PC-9 (cell line): ENCODE data around the gene FAM177B. TPM values are rescaled to one million over a fixed set of nuclear protein-coding genes. Genes with fewer than 3 reads are reported as not detected.
A peak's percentile ranks its signal among the peaks of the same experiment; 100 is the strongest.

Experiments used
- BruUV-seq: library from RNA; stranded (reverse); fragments of 400-500 nt; replicated peaks from 2 replicates; lab custom pipeline; 2021; lab: Mats Ljungman, UMichigan
- CTCF ChIA-PET: fragments of 300-600 bp; sonication (Branson Sonifier 250); formaldehyde crosslinking; loops from one replicate; lab custom pipeline; 2022; ENCODE audit warnings: antibody characterized with exemption; lab: Charles Lee
- POLR2A ChIA-PET: fragments of 300-600 bp; sonication (Branson Sonifier 250); formaldehyde crosslinking; loops from one replicate; lab custom pipeline; 2022; ENCODE audit warnings: antibody characterized with exemption; ENCODE audit not compliant: unreplicated experiment; lab: Charles Lee
- DNase-seq, 2 experiments: peaks; one replicate each; pipeline versions ENCODE4 v3.0.0 to v3.0.0-alpha.2; 2015 to 2022; ENCODE audit warnings: mixed read lengths in 1 of 2
- H2AFZ ChIP-seq: fragments of 200-600 bp; sonication (generic); 2 replicates; pipeline ENCODE4 v1.8.1; 2017; ENCODE audit warnings: antibody characterized with exemption
- H3F3A ChIP-seq: fragments of 200-600 bp; sonication (generic); 2 replicates; pipeline ENCODE4 v1.8.1; 2017; ENCODE audit warnings: antibody characterized with exemption, mild to moderate bottlenecking, low read depth; ENCODE audit not compliant: insufficient read depth
- H3K27ac ChIP-seq: fragments of 200-600 bp; sonication (generic); 2 replicates; pipeline ENCODE4 v1.6.1; 2016; ENCODE audit warnings: mixed run types
- H3K27me3 ChIP-seq: fragments of 200-600 bp; sonication (generic); 2 replicates; pipeline ENCODE4 v1.6.1; 2016; ENCODE audit warnings: low read depth, mixed run types; ENCODE audit not compliant: insufficient read depth
- H3K36me3 ChIP-seq: fragments of 200-600 bp; sonication (generic); 2 replicates; pipeline ENCODE4 v1.6.1; 2016; ENCODE audit warnings: low read depth, mixed run types
- H3K4me1 ChIP-seq: fragments of 200-600 bp; sonication (generic); replicated peaks from 2 replicates; pipeline ENCODE4 v1.6.1; 2016; ENCODE audit warnings: mixed run types; ENCODE audit not compliant: insufficient read depth
- H3K4me2 ChIP-seq: fragments of 200-600 bp; sonication (generic); 2 replicates; pipeline ENCODE4 v1.6.1; 2017; ENCODE audit warnings: mixed run types
- H3K4me3 ChIP-seq: fragments of 200-600 bp; sonication (generic); 2 replicates; pipeline ENCODE4 v1.6.1; 2016; ENCODE audit warnings: mixed run types
- H3K79me2 ChIP-seq: fragments of 200-600 bp; sonication (generic); 2 replicates; pipeline ENCODE4 v1.6.1; 2017; ENCODE audit warnings: low read depth, mixed run types
- H3K9me2 ChIP-seq: fragments of 200-600 bp; sonication (generic); 2 replicates; pipeline ENCODE4 v1.8.1; 2017; ENCODE audit warnings: mild to moderate bottlenecking; ENCODE audit not compliant: insufficient read depth
- H3K9me3 ChIP-seq: fragments of 200-600 bp; sonication (generic); 2 replicates; pipeline ENCODE4 v1.8.1; 2016; ENCODE audit warnings: low read depth; ENCODE audit not compliant: insufficient read depth
- H4K20me1 ChIP-seq: fragments of 200-600 bp; sonication (generic); 2 replicates; pipeline ENCODE4 v1.8.1; 2017; ENCODE audit not compliant: insufficient read depth
- EZH2 ChIP-seq: fragments of 200-600 bp; sonication (generic); IDR thresholded peaks from 2 replicates; pipeline ENCODE4 v1.8.0; 2017; ENCODE audit warnings: antibody characterized with exemption, low read depth
- intact Hi-C: fragments of 100-400 bp; cut with micrococcal nuclease; formaldehyde crosslinking; loops from one replicate; pipeline ENCODE4 v1.10.0; 2022; ENCODE audit not compliant: unreplicated experiment
- total RNA-seq: library from RNA; stranded (reverse); gene quantifications from 2 replicates; pipeline ENCODE4 v1.2.3, GENCODE V29; 2021
- TF ChIP-seq, protein P1 (sequence below): fragments of 200-600 bp; sonication (generic); conservative IDR thresholded peaks from 2 replicates; pipeline ENCODE4 v1.6.1; 2017; ENCODE audit warnings: mixed run types, antibody characterized with exemption, mild to moderate bottlenecking, moderate library complexity

Gene FAM177B
- total RNA-seq, 1 experiment from 2014 or later = not detected

DNA sequence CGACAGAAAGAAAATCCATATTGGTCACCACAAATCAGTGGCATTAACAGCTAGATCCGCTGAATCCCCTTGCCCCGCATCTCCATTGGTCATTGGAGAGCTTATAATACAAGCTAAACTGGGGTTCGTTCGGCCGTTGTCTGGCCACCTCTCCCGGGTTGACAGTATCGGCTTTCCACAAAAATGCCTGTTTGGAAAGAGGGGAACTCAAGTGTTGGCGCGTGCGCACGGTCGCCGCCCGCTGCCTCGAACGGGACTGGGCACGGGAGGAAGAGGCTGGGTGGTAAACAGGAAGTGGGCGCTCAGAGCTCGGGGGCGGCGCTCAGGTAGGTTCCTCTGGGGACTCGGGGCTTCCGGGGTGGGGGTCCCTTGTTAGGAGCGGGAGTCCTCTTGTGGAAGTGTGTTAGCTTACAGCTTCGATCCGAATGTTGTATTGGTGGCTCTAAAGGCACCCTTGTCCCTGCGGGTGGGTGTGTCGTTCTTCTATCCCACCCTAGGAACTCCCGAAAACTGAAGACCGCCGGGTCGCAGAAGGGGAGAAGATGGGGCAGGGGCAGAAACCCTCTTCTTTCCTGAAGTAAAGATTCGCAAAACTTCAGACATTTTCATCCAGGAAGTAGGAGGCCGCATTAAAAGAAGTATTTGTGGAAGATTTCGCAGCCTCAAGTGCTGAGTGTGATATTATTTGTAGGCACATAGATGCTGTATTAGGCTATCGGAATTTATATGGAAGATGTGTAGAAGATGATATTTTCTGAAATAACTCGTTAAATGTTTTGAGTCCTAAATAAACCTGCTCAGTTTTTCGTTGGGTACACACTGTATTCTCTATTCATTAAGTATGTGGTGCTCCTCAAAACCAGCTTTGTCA, 23.7 kb upstream of the FAM177B start:
- peak; percentile 84 to 93 for DNase-seq
- Histone ChIP-seq H3K9me3 (no peaks in the 10 kb centered on the region), H3K9me2 (no peaks in the 10 kb centered on the region), H3K36me3 (peaks cover 17% of the 10 kb centered on the region), H3K4me3 (peak overlapping the region; percentile 89), H3K27me3 (no peaks in the 10 kb centered on the region), H3F3A (peaks cover 39% of the 10 kb centered on the region), H3K4me2 (peak overlapping the region; percentile 82), H3K4me1 (peaks cover 15% of the 10 kb centered on the region), H4K20me1 (no peaks in the 10 kb centered on the region), H3K79me2 (peaks cover 44% of the 10 kb centered on the region), H2AFZ (peak overlapping the region; percentile 100), H3K27ac (peak overlapping the region; percentile 87)
- BruUV-seq = no TSS peak
- POLR2A ChIA-PET = interaction anchor here (0.6 kb wide), 6 partner anchors 12 to 988 kb away, joined by 3 to 12 read pairs (median 4); partner anchors contain the start of gene TAF1A
- TF ChIP-seq, protein P1, sequence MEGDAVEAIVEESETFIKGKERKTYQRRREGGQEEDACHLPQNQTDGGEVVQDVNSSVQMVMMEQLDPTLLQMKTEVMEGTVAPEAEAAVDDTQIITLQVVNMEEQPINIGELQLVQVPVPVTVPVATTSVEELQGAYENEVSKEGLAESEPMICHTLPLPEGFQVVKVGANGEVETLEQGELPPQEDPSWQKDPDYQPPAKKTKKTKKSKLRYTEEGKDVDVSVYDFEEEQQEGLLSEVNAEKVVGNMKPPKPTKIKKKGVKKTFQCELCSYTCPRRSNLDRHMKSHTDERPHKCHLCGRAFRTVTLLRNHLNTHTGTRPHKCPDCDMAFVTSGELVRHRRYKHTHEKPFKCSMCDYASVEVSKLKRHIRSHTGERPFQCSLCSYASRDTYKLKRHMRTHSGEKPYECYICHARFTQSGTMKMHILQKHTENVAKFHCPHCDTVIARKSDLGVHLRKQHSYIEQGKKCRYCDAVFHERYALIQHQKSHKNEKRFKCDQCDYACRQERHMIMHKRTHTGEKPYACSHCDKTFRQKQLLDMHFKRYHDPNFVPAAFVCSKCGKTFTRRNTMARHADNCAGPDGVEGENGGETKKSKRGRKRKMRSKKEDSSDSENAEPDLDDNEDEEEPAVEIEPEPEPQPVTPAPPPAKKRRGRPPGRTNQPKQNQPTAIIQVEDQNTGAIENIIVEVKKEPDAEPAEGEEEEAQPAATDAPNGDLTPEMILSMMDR = no peak
- CTCF ChIA-PET = no interaction called here
- intact Hi-C loops = loop anchor here (1.0 kb wide), 1 partner anchor 69 kb away; no protein-coding TSS in a partner anchor

DNA sequence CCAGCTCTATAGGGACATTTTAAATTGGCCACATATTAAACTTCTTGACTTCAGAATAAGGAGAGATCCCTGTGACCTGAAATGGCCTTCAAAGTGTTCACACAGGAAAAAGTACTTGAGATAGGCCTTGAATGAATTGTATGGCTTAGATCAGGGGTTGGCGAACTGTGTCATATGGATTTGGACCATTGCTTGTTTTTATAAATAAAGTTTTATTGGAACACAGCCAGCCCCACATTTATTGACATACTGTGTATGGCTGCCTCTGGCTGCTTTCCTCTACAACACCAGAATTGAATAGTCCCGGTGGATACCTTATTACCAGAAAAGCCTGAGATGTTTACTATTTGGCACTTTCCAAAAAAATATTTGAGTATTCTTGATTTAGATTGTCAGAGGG, 20.6 kb upstream of the FAM177B start:
- H3K27me3 ChIP-seq = no peaks in the 10 kb centered on the region
- peaks cover 29% of the 10 kb centered on the region for H3F3A ChIP-seq
- ChIA-PET POLR2A (no interaction called here), CTCF (no interaction called here)
- no TSS peak for BruUV-seq
- intact Hi-C loops = no loop called here
- no peaks in the 10 kb centered on the region for H3K9me2 ChIP-seq
- H3K36me3 ChIP-seq = peaks cover 41% of the 10 kb centered on the region
- TF ChIP-seq, protein P1 = no peak
- no peak for TF ChIP-seq EZH2
- no peaks in the 10 kb centered on the region for H3K4me1 ChIP-seq
- H3K4me2 ChIP-seq = no peak overlapping the region
- H4K20me1 ChIP-seq = peaks cover 10% of the 10 kb centered on the region; the same call in 1 of the 2 replicates
- H3K9me3 ChIP-seq = no peaks in the 10 kb centered on the region
- H3K27ac ChIP-seq = no peak overlapping the region
- peaks cover 19% of the 10 kb centered on the region for H3K79me2 ChIP-seq
- no peak overlapping the region for H3K4me3 ChIP-seq
- no peak for DNase-seq
- no peak overlapping the region for H2AFZ ChIP-seq

DNA sequence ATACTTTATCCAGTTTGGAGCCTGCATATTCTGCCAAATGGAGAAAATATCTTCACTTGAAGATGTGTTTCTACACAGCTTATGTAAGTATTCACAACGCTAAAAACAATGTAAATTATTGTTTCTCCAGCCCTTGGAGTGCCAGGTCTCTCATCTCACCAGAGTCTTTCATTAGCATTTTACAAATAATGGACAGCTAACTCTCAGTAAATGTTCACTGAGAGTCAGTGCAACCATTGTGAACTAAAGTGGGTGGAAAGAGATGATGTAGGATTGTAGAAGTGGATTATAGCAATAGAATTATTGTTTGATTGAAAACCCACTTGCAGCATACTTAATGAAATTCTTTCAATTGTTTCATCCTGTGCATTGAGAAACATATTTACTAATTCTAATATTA, 8.3 kb upstream of the FAM177B start:
- Histone ChIP-seq H3K9me3 (no peaks in the 10 kb centered on the region), H3K27me3 (no peaks in the 10 kb centered on the region), H3K4me3 (no peak overlapping the region), H3K79me2 (no peaks in the 10 kb centered on the region), H4K20me1 (no peaks in the 10 kb centered on the region; the same call in 1 of the 2 replicates), H3K4me1 (no peaks in the 10 kb centered on the region), H3K27ac (no peak overlapping the region), H3K4me2 (no peak overlapping the region), H3F3A (peaks cover 7% of the 10 kb centered on the region; the same call in 1 of the 2 replicates), H2AFZ (no peak overlapping the region), H3K36me3 (peaks cover 58% of the 10 kb centered on the region), H3K9me2 (no peaks in the 10 kb centered on the region; the same call in 1 of the 2 replicates)
- POLR2A ChIA-PET = no interaction called here
- CTCF ChIA-PET = no interaction called here
- DNase-seq = no peak
- BruUV-seq = no TSS peak
- intact Hi-C loops = no loop called here
- TF ChIP-seq, protein P1 = no peak
- TF ChIP-seq EZH2 = no peak
